CD4-positive, alpha-beta memory T cell (primary cell): ENCODE data around the gene TMED6. TPM values are rescaled to one million over a fixed set of nuclear protein-coding genes. Genes with fewer than 3 reads are reported as not detected.

ENCODE experiments used
- CTCF ChIA-PET: fragments of 350-600 bp; sonication (Branson Sonifier 250); formaldehyde crosslinking; loops from one replicate; lab custom pipeline; 2021; ENCODE audit warnings: inconsistent platforms; ENCODE audit not compliant: partially characterized antibody; lab: Charles Lee
- POLR2A ChIA-PET: fragments of 350-600 bp; sonication (Branson Sonifier 250); formaldehyde crosslinking; loops from one replicate; lab custom pipeline; 2021; ENCODE audit not compliant: partially characterized antibody; lab: Charles Lee
- DNase-seq, 5 donors: peaks; one replicate each; pipeline versions ENCODE4 v3.0.0 to v3.0.0-alpha.2; 2020 to 2022; ENCODE audit warnings: mixed read lengths in 1 of 5
- H3K27ac ChIP-seq: one replicate; pipeline ENCODE4 v1.7.0; 2013; ENCODE audit warnings: low read depth, low read length
- H3K27me3 ChIP-seq: 2 replicates; pipeline ENCODE4 v1.7.0; 2013; ENCODE audit warnings: mild to moderate bottlenecking, low read length, moderate library complexity; ENCODE audit not compliant: insufficient read depth
- H3K36me3 ChIP-seq: 2 replicates; pipeline ENCODE4 v1.7.0; 2013; ENCODE audit warnings: mild to moderate bottlenecking, low read length, moderate library complexity; ENCODE audit not compliant: insufficient read depth
- H3K4me1 ChIP-seq: 2 replicates; pipeline ENCODE4 v1.7.0; 2013; ENCODE audit warnings: mild to moderate bottlenecking, low read length, moderate library complexity; ENCODE audit not compliant: insufficient read depth
- H3K4me3 ChIP-seq, 2 donors: one replicate each; pipeline ENCODE4 v1.7.0; 2013; ENCODE audit warnings: low read length in 2 of 2, mild to moderate bottlenecking in 1 of 2
- H3K9me3 ChIP-seq, 2 donors: one replicate each; pipeline ENCODE4 v1.7.0; 2013; ENCODE audit warnings: low read length in 2 of 2, control low read depth in 1 of 2; ENCODE audit not compliant: control insufficient read depth in 1 of 2
- H3K27ac Mint-ChIP-seq, 7 donors: one replicate each; pipeline ENCODE4 v1.8.0; 2020 to 2021; ENCODE audit warnings: mixed read lengths in 7 of 7, mild to moderate bottlenecking in 6 of 7, inconsistent platforms in 3 of 7, moderate library complexity in 3 of 7
- H3K27me3 Mint-ChIP-seq, 2 donors: one replicate each; pipeline ENCODE4 v1.8.0; 2020 to 2021; ENCODE audit warnings: mixed read lengths in 2 of 2
- H3K36me3 Mint-ChIP-seq, 2 donors: one replicate each; pipeline ENCODE4 v1.8.0; 2020 to 2021; ENCODE audit warnings: mixed read lengths in 2 of 2, inconsistent platforms in 1 of 2, mild to moderate bottlenecking in 1 of 2
- H3K4me1 Mint-ChIP-seq, 4 donors: one replicate each; pipeline ENCODE4 v1.8.0; 2020 to 2021; ENCODE audit warnings: mixed read lengths in 4 of 4, mild to moderate bottlenecking in 1 of 4
- H3K4me3 Mint-ChIP-seq, 8 donors: one replicate each; pipeline ENCODE4 v1.8.0; 2020 to 2021; ENCODE audit warnings: mixed read lengths in 8 of 8, mild to moderate bottlenecking in 7 of 8, moderate library complexity in 6 of 8, inconsistent platforms in 3 of 8
- H3K9me3 Mint-ChIP-seq, 8 donors: one replicate each; pipeline ENCODE4 v1.8.0; 2020 to 2021; ENCODE audit warnings: mixed read lengths in 8 of 8, mild to moderate bottlenecking in 5 of 8, inconsistent platforms in 3 of 8, moderate library complexity in 1 of 8
- intact Hi-C: fragments of 100-400 bp; cut with micrococcal nuclease; formaldehyde crosslinking; loops from one replicate; pipeline ENCODE4 v1.15.1; 2023
- polyA plus RNA-seq, 2 donors: library from polyadenylated mRNA; unstranded; fragments of 300-500 nt; fragmentation: Illumina TruSeq; gene quantifications; one replicate each; pipeline ENCODE4 v1.2.3, GENCODE V29; 2021
- total RNA-seq, 2 experiments: library from RNA; stranded (reverse); gene quantifications; one replicate each; pipeline ENCODE4 v1.2.3, GENCODE V29; 2021

Gene TMED6
- total and polyA plus RNA-seq, 4 experiments from 2014 or later, result 0.30 to 5.4 (median 2.5) TPM; not detected in 1

DNA sequence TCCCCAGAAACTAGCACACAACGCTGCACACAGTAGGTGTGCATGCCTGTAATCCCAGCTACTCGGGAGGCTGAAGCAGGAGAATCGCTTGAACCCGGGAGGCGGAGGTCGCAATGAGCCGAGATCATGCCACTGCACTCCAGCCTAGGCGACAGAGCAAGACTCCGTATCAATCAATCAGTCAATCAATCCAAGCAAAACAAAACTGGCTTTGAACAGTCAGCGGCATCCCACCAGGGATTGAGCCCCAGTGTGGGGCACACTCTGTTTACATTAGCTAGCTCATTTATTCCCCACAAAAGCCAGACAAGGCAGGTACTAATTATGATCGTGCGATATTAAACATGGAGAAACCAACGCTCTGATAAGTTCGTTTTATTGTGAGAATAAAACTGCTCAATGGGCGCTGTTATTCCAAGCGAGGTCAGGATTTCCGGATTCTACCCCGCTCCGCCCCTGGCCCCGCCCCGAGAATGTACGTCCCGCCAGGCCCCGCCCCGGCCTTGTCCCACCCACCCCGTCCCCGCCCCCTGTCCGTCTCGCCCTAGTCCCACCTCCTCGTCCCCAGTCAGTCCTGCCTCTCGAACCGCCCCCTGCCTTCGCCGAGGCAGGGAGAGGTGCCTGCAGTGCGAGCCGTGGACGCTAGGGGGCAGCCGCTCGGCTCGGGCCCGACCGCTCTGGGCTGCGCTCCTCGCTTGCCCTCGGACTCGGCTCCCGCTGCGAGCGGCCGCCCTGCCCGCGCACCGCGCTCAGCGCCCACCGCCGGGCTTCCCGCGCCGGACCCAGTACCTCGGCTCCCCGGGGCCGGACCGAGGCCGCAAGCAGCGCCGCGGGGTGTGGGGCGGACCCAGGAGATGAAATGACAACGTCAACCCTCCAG is 40.7 kb downstream of the TMED6 start, which contains the start of gene VPS4A:
VPS4A (plus strand) TSS at position 698 of the 880 bp plus-strand sequence; CDS start at position 860, 162 bp downstream.
- Mint-ChIP-seq H3K4me3 (peak within 1 kb of the TSS; percentile 93 to 99 (median 98)), H3K36me3 (peaks cover 3 to 20% of the 10 kb centered on the region in 2 donors), H3K27me3 (no peaks in the 10 kb centered on the region), H3K9me3 (peaks cover 0 to 3% (median 0%) of the 10 kb centered on the region in 8 donors), H3K27ac (peak within 1 kb of the TSS; percentile 85 to 98 (median 95)), H3K4me1 (peaks cover 16 to 36% (median 27%) of the 10 kb centered on the region in 4 donors)
- Histone ChIP-seq H3K27me3 (no peaks in the 10 kb centered on the region), H3K9me3 (no peaks in the 10 kb centered on the region), H3K36me3 (peaks cover 23% of the 10 kb centered on the region), H3K27ac (peak within 1 kb of the TSS; percentile 85), H3K4me1 (peaks cover 28% of the 10 kb centered on the region), H3K4me3 (peak within 1 kb of the TSS; percentile 70 to 73)
- intact Hi-C loops, result loop anchor here (1.0 to 2.0 kb wide), 5 partner anchors 19 to 254 kb away; partner anchors contain the start of genes COG8, NFAT5, NIP7 and PDF
- ChIA-PET CTCF (interaction anchor here (1.0 to 1.7 kb wide), 3 partner anchors 28 to 29 kb away, joined by 3 to 4 read pairs (median 4); partner anchors contain the start of genes COG8 and NIP7), POLR2A (interaction anchor here (0.8 to 4.6 kb wide), 9 partner anchors 9 to 1214 kb away, joined by 3 to 44 read pairs (median 3); partner anchors contain the start of genes CHTF8, COG8, NIP7 and NOB1)
- DNase-seq, result peak; percentile 96 to 99 (median 97)

DNA sequence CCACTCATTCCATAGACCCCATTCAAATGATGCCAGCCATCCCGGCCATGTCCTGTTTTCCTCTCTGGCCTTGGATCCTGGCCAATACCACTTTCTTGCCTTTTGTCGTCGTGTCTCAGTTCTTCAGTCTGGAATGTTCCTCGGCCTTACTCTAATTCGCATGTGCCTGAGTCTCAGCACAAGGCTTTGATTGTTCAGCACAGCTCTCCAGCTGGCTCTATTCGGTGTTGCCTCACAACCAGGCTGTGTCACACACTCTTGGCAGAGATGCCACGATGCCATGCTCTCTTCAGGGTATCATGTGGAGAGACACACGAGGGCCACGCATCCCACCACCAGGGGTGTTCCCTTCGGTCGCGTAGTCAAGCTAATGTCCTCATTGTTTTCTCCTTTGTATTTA is 42.3 kb downstream of the TMED6 start:
- intact Hi-C loops, result no loop called here

GRCh38 chr16:69307856-69308255 is 43.7 kb downstream of the TMED6 start:
- Histone ChIP-seq H3K4me1 (peaks cover 13% of the 10 kb centered on the region), H3K4me3 (no peak overlapping the region), H3K27me3 (no peaks in the 10 kb centered on the region), H3K27ac (no peak overlapping the region), H3K9me3 (no peaks in the 10 kb centered on the region), H3K36me3 (no peaks in the 10 kb centered on the region)
- H3K9me3 Mint-ChIP-seq, result no peaks in the 10 kb centered on the region
- ChIA-PET CTCF (no interaction called here), POLR2A (no interaction called here)
- intact Hi-C loops, result no loop called here
- no peak for DNase-seq
- H3K27ac Mint-ChIP-seq, result peak overlapping the region in 1 of 7 donors; percentile 3
- H3K4me1 Mint-ChIP-seq, result peaks cover 11 to 18% (median 15%) of the 10 kb centered on the region in 4 donors
- H3K27me3 Mint-ChIP-seq, result no peaks in the 10 kb centered on the region
- H3K36me3 Mint-ChIP-seq, result peaks cover 0 to 10% of the 10 kb centered on the region in 2 donors
- no peak overlapping the region for H3K4me3 Mint-ChIP-seq

More for the DNA sequence above, 42.3 kb downstream of the TMED6 start:
- no peak overlapping the region for H3K27ac ChIP-seq
- no peak overlapping the region for H3K4me3 ChIP-seq
- peak overlapping the region in 6 of 7 donors; percentile 6 to 68 (median 24) for H3K27ac Mint-ChIP-seq
- ChIA-PET CTCF (interaction anchor here (0.6 to 1.4 kb wide), 2 partner anchors 29 to 444 kb away, joined by 3 to 4 read pairs; partner anchors contain the start of gene COG8), POLR2A (interaction anchor here (1.6 to 4.6 kb wide), 3 partner anchors 20 to 177 kb away, joined by 7 to 44 read pairs (median 30); partner anchors contain the start of genes CHTF8, COG8, NIP7 and PDF)
- H3K9me3 ChIP-seq, result no peaks in the 10 kb centered on the region
- peaks cover 9% of the 10 kb centered on the region for H3K36me3 ChIP-seq
- peak in 1 of 5 donors; percentile 16 for DNase-seq
- peaks cover 16 to 31% (median 25%) of the 10 kb centered on the region in 4 donors for H3K4me1 Mint-ChIP-seq
- H3K36me3 Mint-ChIP-seq, result peaks cover 0 to 14% of the 10 kb centered on the region in 2 donors
- H3K27me3 ChIP-seq, result no peaks in the 10 kb centered on the region
- no peaks in the 10 kb centered on the region for H3K9me3 Mint-ChIP-seq
- H3K27me3 Mint-ChIP-seq, result no peaks in the 10 kb centered on the region
- H3K4me3 Mint-ChIP-seq, result peak overlapping the region in 6 of 8 donors; percentile 2 to 47 (median 18)
- H3K4me1 ChIP-seq, result peaks cover 28% of the 10 kb centered on the region

DNA sequence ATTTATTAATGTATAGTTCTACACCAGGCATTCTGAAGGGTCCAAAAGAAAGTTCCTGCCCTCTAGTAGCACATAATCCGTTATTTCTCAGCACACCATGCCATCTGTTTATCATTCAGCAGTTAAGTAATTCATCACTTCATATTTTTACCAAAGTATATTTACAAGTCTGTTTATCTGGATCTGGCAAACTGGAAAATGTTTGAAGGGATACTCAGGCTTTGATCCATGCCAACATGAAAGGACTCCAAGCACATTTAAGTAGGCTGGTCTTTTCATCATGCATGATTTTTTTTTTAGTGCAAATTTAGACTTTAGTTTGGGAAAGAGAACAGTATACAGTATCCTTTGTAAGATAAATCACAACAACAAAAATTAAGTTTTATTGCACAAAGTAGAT is 44.5 kb downstream of the TMED6 start:
- Mint-ChIP-seq H3K4me3 (no peak overlapping the region), H3K36me3 (peaks cover 4 to 14% of the 10 kb centered on the region in 2 donors), H3K4me1 (peaks cover 8 to 14% (median 11%) of the 10 kb centered on the region in 4 donors), H3K27me3 (no peaks in the 10 kb centered on the region), H3K9me3 (no peaks in the 10 kb centered on the region), H3K27ac (no peak overlapping the region)
- POLR2A ChIA-PET, result no interaction called here
- Histone ChIP-seq H3K27ac (no peak overlapping the region), H3K4me1 (peaks cover 8% of the 10 kb centered on the region), H3K36me3 (no peaks in the 10 kb centered on the region), H3K9me3 (no peaks in the 10 kb centered on the region), H3K27me3 (no peaks in the 10 kb centered on the region), H3K4me3 (no peak overlapping the region)
- intact Hi-C loops, result no loop called here
- CTCF ChIA-PET, result no interaction called here
- no peak for DNase-seq

DNA sequence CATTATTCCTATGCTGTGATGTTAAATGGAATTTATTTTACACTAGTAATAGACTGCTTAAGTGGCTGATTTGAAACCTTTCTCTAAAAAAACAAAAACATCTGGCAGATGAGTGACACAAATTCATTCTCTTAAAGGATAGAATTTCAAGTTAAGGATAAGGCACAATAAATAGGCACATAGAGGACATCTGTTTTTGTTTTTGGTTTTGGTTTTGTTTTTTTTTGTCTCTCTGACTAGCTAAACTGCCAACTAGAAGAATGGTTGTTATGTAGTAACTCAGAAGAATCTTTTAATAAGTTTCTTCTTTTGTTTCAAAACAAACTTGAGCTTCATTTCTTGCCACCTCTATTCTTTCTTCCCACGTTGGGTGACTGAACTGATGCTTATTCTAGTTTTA is 45.6 kb downstream of the TMED6 start:
- POLR2A ChIA-PET, result interaction anchor here (0.9 kb wide), 1 partner anchor 33 kb away, joined by 3 read pairs; the partner anchor contains the start of gene COG8
- H3K9me3 Mint-ChIP-seq, result no peaks in the 10 kb centered on the region

DNA sequence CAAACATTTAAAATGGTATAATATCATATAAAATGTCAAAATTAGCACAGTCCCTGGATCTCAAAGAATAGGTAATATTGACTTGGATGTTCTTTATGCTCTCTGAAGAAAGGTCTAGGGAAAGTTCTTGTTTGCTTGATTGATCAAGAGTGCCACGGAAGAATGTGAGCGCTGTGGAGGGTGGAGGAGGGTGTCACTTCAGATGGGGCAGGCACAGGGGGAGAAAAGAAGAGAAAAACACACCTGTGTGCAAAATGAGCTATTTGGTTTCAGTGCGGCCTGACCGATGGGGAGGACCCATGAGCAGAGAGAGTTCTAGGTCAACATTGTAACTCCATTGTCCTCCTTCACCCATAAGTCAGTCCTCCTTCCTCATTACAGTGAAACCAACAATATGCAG is 49.3 kb downstream of the TMED6 start:
- no peaks in the 10 kb centered on the region for H3K9me3 ChIP-seq
- intact Hi-C loops, result no loop called here
- ChIA-PET CTCF (interaction anchor here (0.9 kb wide), 1 partner anchor 16 kb away, joined by 4 read pairs; no protein-coding TSS in a partner anchor), POLR2A (interaction anchor here (1.1 kb wide), 1 partner anchor 8 kb away, joined by 3 read pairs; the partner anchor contains the start of gene VPS4A)
- Mint-ChIP-seq H3K27ac (peak overlapping the region in 1 of 7 donors; percentile 36), H3K4me1 (no peaks in the 10 kb centered on the region), H3K9me3 (no peaks in the 10 kb centered on the region), H3K4me3 (no peak overlapping the region), H3K27me3 (no peaks in the 10 kb centered on the region), H3K36me3 (peaks cover 17 to 33% of the 10 kb centered on the region in 2 donors)
- no peaks in the 10 kb centered on the region for H3K4me1 ChIP-seq
- H3K36me3 ChIP-seq, result peaks cover 17% of the 10 kb centered on the region
- no peak for DNase-seq
- H3K27me3 ChIP-seq, result no peaks in the 10 kb centered on the region
- H3K27ac ChIP-seq, result no peak overlapping the region
- H3K4me3 ChIP-seq, result no peak overlapping the region

More for the DNA sequence above, 45.6 kb downstream of the TMED6 start:
- intact Hi-C loops, result no loop called here
- H3K27me3 ChIP-seq, result no peaks in the 10 kb centered on the region
- Mint-ChIP-seq H3K27ac (no peak overlapping the region), H3K4me1 (peaks cover 7 to 9% (median 8%) of the 10 kb centered on the region in 4 donors), H3K36me3 (peaks cover 7 to 18% of the 10 kb centered on the region in 2 donors), H3K4me3 (no peak overlapping the region), H3K27me3 (no peaks in the 10 kb centered on the region)
- H3K4me1 ChIP-seq, result peaks cover 4% of the 10 kb centered on the region
- H3K4me3 ChIP-seq, result no peak overlapping the region
- CTCF ChIA-PET, result interaction anchor here (1.1 kb wide), 1 partner anchor 18 kb away, joined by 3 read pairs; no protein-coding TSS in a partner anchor
- H3K9me3 ChIP-seq, result no peaks in the 10 kb centered on the region
- DNase-seq, result no peak
- no peak overlapping the region for H3K27ac ChIP-seq
- peaks cover 8% of the 10 kb centered on the region for H3K36me3 ChIP-seq
